ENCODE data around the gene FNDC3B. TPM values are rescaled to one million over a fixed set of nuclear protein-coding genes. Genes with fewer than 3 reads are reported as not detected.
A peak's percentile ranks its signal among the peaks of the same experiment; 100 is the strongest.
"Not testable (repeated sequence)": the region's sequence is repeated elsewhere in the genome, so short reads cannot be mapped to it uniquely, and the experiment has no call there.

Gene FNDC3B
- total RNA-seq: 8.0 and 9.3 TPM in 2 replicates

DNA sequence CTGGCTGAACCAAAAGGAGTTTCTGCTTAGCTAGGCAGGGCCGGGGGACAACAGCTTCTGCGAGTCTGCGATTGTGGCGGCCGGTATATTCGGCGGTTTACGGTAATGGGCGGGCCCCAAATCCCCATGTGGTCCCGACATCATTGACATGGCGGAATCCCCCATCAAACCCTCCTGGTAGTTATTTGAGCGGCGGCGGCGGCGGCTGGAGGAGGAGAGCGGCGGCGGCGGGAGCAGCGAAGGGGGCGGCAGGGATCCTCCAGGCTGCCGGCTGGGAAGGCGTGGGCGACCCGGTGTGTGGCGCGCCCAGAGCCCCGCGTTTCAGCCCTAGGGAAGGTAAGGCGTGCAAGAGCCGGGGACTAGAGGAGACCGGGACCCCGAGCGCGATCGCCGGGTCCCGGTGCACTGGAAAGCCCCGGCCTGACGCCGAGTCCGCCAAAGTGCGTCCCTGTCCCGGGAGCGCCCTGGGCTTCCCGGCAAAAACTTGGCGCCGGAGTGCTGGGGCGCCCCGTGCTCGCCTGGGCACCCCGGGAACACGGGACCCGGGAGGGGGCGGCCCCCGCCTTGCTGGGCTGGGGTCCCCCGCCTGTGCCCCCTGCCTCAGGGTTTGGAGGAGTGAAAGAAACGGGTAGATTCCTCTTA lies at the start of gene FNDC3B:
FNDC3B (plus strand) TSS at position 143 of the 642 bp plus-strand sequence. CDS start 72,902 bp downstream, outside the sequence.
- intact Hi-C loops (cut with micrococcal nuclease): loop anchor here (1.0 to 10.0 kb wide), 8 partner anchors 23 to 1165 kb away; partner anchors contain the start of genes ECT2, RPL22L1 and TNIK
- peak; percentile 81 for DNase-seq
- TF ChIP-seq, protein P1, sequence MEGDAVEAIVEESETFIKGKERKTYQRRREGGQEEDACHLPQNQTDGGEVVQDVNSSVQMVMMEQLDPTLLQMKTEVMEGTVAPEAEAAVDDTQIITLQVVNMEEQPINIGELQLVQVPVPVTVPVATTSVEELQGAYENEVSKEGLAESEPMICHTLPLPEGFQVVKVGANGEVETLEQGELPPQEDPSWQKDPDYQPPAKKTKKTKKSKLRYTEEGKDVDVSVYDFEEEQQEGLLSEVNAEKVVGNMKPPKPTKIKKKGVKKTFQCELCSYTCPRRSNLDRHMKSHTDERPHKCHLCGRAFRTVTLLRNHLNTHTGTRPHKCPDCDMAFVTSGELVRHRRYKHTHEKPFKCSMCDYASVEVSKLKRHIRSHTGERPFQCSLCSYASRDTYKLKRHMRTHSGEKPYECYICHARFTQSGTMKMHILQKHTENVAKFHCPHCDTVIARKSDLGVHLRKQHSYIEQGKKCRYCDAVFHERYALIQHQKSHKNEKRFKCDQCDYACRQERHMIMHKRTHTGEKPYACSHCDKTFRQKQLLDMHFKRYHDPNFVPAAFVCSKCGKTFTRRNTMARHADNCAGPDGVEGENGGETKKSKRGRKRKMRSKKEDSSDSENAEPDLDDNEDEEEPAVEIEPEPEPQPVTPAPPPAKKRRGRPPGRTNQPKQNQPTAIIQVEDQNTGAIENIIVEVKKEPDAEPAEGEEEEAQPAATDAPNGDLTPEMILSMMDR (IDR thresholded peaks at IDR 0.05): no peak
- Mint-ChIP-seq H3K4me3 (peak within 1 kb of the TSS; percentile 97), H3K36me3 (ENCODE audit: low read depth) (peaks cover 4% of the 10 kb centered on the region), H3K27ac (peak within 1 kb of the TSS; percentile 88), H3K4me1 (peaks cover 7% of the 10 kb centered on the region), H3K9me3 (no peaks in the 10 kb centered on the region), H3K27me3 (peaks cover 8% of the 10 kb centered on the region)
- POLR2A ChIA-PET: interaction anchor here (0.6 to 1.2 kb wide), 2 partner anchors 9 to 1859 kb away, joined by 3 to 8 read pairs; no protein-coding TSS in a partner anchor
- CTCF ChIA-PET: no interaction called here
- peak; percentile 90 for ATAC-seq (ENCODE audit: low read depth)

DNA sequence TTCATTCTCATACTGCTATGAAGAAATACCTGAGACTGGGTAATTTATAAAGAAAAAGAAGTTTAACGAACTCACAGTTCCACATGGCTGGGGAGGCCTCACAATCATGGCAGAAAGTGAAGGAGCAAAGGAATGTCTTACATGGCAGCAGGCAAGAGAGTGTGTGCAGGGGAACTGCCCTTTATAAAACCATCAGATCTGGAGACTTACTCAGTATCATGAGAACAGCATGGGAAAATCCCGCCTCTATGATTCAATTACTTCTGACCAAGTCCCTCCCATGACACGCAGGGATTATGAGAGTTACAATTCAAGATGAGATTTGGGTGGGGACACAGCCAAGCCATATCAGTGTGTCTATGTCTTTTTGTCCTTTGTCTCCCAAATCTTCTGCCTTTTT lies 49.1 kb upstream of the FNDC3B start:
- H3K27me3 Mint-ChIP-seq; intact Hi-C loops (cut with micrococcal nuclease); POLR2A ChIA-PET; CTCF ChIA-PET; DNase-seq; H3K9me3 Mint-ChIP-seq; H3K36me3 Mint-ChIP-seq (ENCODE audit: low read depth); H3K4me1 Mint-ChIP-seq; H3K27ac Mint-ChIP-seq; ATAC-seq (ENCODE audit: low read depth); H3K4me3 Mint-ChIP-seq: not testable (repeated sequence)

DNA sequence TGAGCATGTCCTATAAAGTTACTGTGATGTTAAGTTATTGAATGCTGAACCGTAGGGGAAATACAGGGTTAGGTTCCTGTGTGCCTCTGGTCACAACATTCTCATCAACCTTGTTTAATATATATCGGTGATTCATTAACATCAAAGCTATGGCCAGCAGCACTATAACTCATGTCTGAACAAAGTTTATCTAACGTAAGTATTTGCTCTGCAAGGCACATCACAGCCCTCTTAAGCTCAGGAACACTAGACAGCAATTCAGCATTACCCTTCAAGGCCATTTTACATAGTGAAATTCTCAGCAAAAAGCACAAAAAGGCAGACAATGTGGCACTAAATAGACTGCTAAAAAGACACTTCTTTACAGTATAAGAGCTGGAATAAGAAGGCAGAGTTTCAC lies 48.2 kb upstream of the FNDC3B start:
- ChIA-PET CTCF (no interaction called here), POLR2A (no interaction called here)
- H3K9me3 Mint-ChIP-seq: no peaks in the 10 kb centered on the region
- no peak for DNase-seq
- intact Hi-C loops (cut with micrococcal nuclease): no loop called here
- ATAC-seq (ENCODE audit: low read depth): no peak
- H3K36me3 Mint-ChIP-seq (ENCODE audit: low read depth): no peaks in the 10 kb centered on the region
- TF ChIP-seq, protein P1 (IDR thresholded peaks at IDR 0.05): no peak
- H3K4me3 Mint-ChIP-seq: no peak overlapping the region
- H3K27me3 Mint-ChIP-seq: peaks cover 7% of the 10 kb centered on the region
- no peaks in the 10 kb centered on the region for H3K4me1 Mint-ChIP-seq
- H3K27ac Mint-ChIP-seq: no peak overlapping the region

DNA sequence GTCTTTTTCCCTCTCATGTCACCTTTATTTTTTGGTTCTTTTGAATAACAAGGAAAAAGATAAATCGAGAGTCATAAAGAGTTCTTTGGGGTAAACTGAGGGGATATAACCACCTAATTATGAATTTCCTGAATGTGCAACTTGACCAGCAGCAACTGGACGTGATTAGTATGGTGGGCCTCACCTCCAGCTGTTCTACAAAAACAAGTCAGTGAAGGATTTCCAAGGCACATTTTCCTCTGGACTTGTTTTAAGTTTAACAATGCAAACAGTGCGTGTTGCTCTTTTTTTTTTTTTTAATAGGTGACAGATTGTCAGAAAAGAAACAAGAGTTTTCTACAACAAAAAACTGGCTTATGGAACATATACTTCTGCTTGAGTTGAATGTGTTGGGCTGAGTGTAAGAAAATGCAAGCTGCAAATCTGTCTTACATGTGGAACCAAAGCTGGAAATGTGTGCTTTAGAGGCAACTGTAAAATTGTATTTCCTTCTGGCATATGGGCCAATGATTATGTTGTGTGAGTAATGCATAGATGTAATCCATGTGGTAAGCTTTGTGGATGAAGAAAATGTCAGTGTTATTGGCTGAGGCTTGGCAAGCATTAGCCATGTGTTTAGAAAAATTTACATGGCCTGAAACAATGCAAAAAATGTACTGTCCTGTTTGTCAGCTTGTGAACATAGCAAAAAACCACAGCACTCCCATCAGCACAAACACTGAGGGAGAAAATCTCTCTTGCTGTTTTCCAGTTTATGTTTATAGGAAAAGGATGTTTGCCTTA lies 44.5 kb upstream of the FNDC3B start:
- TF ChIP-seq, protein P1 (IDR thresholded peaks at IDR 0.05): no peak
- Mint-ChIP-seq H3K27me3 (peaks cover 9% of the 10 kb centered on the region), H3K36me3 (ENCODE audit: low read depth) (no peaks in the 10 kb centered on the region), H3K4me3 (no peak overlapping the region), H3K9me3 (no peaks in the 10 kb centered on the region), H3K4me1 (no peaks in the 10 kb centered on the region), H3K27ac (no peak overlapping the region)
- DNase-seq (no peak), ATAC-seq (ENCODE audit: low read depth) (no peak)
- intact Hi-C loops (cut with micrococcal nuclease): no loop called here
- ChIA-PET POLR2A (no interaction called here), CTCF (no interaction called here)

DNA sequence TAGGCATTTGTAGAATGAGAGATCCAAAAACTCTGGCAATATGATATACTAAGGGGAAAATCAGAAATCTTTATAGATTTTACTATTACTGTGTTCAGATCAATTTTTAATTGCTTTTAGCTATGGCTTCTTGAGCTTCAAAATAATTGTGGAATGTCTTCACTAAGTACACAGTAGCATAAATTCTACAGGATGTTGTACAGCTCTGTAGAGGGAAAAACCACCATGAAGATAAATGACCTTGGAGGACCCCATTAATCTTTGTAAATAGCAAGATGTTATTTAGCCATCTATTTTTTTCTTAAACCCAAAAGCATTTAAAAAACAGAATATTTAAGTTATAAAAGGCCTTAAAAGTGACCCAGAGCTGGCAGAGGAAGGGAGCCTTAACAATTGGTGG lies 43.9 kb upstream of the FNDC3B start:
- intact Hi-C loops (cut with micrococcal nuclease): no loop called here

More for the DNA sequence above, 43.9 kb upstream of the FNDC3B start:
- TF ChIP-seq, protein P1 (IDR thresholded peaks at IDR 0.05): no peak
- Mint-ChIP-seq H3K4me3 (no peak overlapping the region), H3K36me3 (ENCODE audit: low read depth) (no peaks in the 10 kb centered on the region), H3K27me3 (peaks cover 9% of the 10 kb centered on the region), H3K4me1 (no peaks in the 10 kb centered on the region), H3K27ac (no peak overlapping the region), H3K9me3 (no peaks in the 10 kb centered on the region)
- DNase-seq: no peak
- ATAC-seq (ENCODE audit: low read depth): no peak
- ChIA-PET CTCF (no interaction called here), POLR2A (no interaction called here)
